ENCODE measurements around the gene SQSTM1.

DNA sequence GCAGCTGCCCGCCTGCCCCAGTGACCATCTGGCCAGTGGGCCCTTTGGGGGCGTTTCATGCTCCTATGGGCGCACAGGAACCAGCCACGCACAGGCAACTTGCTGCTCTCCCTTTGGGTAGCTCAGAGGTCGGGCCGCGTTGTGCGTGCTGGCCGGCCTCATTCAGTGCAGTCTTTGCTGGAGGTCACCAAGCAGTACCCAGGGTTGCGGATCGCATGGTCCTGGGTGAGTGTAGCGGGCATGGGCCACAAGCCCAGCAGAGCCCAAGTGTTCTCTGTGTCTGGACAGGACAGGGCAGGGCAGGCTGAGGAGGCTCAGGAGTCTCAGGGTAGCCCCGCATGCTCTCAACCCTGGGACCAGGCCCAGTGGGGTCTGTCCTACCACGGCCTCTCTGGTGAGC is 47.8 kb downstream of the SQSTM1 start:
- TF ChIP-seq NFE2L2 (conservative IDR thresholded peaks at IDR 0.05; ENCODE audit: low read length) (no peak), POLR2A (IDR thresholded peaks at IDR 0.05; ENCODE audit: low read length) (no peak), CHD2 (IDR thresholded peaks at IDR 0.05; ENCODE audit: low read length, partially characterized antibody) (no peak), EHMT2 (IDR thresholded peaks at IDR 0.05; ENCODE audit: low read depth) (no peak), ZNF302 (CRISPR knock-in tag; IDR thresholded peaks at IDR 0.05) (no peak)
- TF ChIP-seq, protein P1, sequence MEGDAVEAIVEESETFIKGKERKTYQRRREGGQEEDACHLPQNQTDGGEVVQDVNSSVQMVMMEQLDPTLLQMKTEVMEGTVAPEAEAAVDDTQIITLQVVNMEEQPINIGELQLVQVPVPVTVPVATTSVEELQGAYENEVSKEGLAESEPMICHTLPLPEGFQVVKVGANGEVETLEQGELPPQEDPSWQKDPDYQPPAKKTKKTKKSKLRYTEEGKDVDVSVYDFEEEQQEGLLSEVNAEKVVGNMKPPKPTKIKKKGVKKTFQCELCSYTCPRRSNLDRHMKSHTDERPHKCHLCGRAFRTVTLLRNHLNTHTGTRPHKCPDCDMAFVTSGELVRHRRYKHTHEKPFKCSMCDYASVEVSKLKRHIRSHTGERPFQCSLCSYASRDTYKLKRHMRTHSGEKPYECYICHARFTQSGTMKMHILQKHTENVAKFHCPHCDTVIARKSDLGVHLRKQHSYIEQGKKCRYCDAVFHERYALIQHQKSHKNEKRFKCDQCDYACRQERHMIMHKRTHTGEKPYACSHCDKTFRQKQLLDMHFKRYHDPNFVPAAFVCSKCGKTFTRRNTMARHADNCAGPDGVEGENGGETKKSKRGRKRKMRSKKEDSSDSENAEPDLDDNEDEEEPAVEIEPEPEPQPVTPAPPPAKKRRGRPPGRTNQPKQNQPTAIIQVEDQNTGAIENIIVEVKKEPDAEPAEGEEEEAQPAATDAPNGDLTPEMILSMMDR (IDR thresholded peaks at IDR 0.05), result no peak
- TF ChIP-seq, protein P2, sequence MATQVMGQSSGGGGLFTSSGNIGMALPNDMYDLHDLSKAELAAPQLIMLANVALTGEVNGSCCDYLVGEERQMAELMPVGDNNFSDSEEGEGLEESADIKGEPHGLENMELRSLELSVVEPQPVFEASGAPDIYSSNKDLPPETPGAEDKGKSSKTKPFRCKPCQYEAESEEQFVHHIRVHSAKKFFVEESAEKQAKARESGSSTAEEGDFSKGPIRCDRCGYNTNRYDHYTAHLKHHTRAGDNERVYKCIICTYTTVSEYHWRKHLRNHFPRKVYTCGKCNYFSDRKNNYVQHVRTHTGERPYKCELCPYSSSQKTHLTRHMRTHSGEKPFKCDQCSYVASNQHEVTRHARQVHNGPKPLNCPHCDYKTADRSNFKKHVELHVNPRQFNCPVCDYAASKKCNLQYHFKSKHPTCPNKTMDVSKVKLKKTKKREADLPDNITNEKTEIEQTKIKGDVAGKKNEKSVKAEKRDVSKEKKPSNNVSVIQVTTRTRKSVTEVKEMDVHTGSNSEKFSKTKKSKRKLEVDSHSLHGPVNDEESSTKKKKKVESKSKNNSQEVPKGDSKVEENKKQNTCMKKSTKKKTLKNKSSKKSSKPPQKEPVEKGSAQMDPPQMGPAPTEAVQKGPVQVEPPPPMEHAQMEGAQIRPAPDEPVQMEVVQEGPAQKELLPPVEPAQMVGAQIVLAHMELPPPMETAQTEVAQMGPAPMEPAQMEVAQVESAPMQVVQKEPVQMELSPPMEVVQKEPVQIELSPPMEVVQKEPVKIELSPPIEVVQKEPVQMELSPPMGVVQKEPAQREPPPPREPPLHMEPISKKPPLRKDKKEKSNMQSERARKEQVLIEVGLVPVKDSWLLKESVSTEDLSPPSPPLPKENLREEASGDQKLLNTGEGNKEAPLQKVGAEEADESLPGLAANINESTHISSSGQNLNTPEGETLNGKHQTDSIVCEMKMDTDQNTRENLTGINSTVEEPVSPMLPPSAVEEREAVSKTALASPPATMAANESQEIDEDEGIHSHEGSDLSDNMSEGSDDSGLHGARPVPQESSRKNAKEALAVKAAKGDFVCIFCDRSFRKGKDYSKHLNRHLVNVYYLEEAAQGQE (IDR thresholded peaks at IDR 0.05), result no peak
- TF ChIP-seq, protein P3, sequence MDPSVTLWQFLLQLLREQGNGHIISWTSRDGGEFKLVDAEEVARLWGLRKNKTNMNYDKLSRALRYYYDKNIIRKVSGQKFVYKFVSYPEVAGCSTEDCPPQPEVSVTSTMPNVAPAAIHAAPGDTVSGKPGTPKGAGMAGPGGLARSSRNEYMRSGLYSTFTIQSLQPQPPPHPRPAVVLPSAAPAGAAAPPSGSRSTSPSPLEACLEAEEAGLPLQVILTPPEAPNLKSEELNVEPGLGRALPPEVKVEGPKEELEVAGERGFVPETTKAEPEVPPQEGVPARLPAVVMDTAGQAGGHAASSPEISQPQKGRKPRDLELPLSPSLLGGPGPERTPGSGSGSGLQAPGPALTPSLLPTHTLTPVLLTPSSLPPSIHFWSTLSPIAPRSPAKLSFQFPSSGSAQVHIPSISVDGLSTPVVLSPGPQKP (IDR thresholded peaks at IDR 0.05; ENCODE audit: low read depth, low read length), result no peak
